AG10803 (cell line): ENCODE results near the gene SCCPDH.
"Not testable (repeated sequence)": the region's sequence is repeated elsewhere in the genome, so short reads cannot be mapped to it uniquely, and the experiment has no call there.

ENCODE experiments used
- DNase-seq: peaks from one replicate; pipeline ENCODE4 v3.0.0; 2010; ENCODE audit warnings: low read depth
- H3K4me3 ChIP-seq: 2 replicates; pipeline ENCODE4 v1.5.1; 2011; ENCODE audit warnings: mild to moderate bottlenecking, low read length, control low read depth
- CTCF ChIP-seq: conservative IDR thresholded peaks from 2 replicates; pipeline ENCODE4 v1.5.1; 2011; ENCODE audit warnings: mild to moderate bottlenecking, low read length, control low read depth, inconsistent platforms

Gene SCCPDH

DNA sequence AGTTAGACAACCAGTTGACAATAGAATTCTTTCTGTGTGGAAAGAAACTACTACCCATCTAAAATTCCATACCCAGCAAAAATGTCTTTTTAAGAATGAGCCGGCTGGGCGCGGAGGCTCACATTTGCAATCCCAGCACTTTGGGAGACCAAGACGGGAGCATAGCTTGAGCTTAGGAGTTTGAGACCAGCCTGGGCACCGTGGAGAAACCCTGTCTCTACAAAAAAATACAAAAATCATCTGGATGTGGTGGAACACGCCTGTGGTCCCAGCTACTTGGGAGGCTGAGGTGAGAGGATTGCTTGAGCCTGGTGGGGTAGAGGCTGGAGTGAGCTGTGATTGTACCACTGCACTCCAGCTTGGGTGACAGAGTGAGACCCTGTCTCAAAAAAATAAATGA, 79.2 kb downstream of the SCCPDH start:
- TF ChIP-seq CTCF: no peak
- DNase-seq: no peak
- no peak overlapping the region for H3K4me3 ChIP-seq

DNA sequence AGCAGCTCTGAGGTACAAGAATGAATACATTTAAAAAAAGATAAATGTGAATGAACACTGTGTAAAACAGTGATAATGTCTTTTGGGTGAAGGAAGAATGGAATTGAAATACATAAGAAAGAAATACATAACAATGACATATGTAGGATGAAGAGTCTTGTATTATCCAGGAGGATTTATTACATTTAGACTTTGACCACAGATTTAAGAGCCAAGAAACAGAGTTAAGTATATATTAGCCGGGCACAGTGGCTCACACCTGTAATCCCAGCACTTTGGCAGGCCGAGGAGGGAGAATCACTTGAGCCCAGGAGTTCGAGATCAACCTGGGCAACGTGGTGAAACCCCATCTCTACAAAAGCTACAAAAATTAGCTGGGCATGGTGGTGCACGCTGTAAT, 79.7 kb downstream of the SCCPDH start:
- DNase-seq: no peak
- no peak overlapping the region for H3K4me3 ChIP-seq
- no peak for TF ChIP-seq CTCF

DNA sequence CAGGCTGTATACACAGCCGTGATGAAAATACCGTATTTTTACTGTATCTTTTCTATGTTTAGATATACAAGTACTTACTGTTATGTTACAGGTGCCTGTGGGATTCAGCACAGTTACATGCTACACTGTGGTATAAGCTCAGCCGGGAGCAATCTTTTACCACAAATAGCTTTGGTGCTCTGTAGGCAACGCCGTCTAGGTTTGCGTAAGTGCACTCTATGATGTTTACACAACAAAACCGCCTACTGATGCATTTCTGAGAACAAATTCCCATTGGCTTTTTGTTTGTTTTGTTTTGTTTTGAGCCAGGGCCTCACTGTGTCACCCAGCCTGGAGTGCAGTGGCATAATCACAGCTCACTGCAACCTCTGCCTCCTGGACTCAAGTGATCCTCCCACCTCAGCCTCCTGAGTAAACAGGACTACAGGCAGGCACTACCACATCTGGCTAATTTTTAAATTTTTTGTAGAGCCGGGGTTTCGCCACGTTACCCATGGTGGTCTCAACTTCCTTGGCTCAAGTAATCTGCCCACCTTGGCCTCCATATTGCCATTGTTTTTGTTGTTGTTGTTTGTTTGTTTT, 81.0 kb downstream of the SCCPDH start:
- DNase-seq: no peak
- TF ChIP-seq CTCF: no peak
- H3K4me3 ChIP-seq: no peak overlapping the region

DNA sequence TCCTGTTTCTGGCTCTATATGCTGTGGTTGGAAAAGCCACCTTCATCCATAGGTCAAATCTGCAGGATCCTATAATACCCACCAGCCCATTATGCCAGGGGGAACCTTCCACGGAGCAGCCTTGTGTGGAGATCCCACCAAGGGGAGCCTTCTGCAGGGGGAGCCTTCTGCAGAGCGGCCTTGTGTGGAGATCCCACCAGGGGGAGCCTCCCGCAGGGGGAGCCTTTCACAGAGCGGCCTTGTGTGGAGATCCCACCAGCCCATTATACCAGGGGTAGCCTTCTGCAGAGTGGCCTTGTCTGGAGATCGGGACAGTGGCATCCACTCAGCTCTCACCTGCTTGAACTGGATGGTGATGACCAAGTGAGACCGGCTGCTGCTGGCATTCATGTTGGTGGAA, 85.3 kb downstream of the SCCPDH start:
- no peak for TF ChIP-seq CTCF
- no peak overlapping the region for H3K4me3 ChIP-seq
- DNase-seq: no peak

DNA sequence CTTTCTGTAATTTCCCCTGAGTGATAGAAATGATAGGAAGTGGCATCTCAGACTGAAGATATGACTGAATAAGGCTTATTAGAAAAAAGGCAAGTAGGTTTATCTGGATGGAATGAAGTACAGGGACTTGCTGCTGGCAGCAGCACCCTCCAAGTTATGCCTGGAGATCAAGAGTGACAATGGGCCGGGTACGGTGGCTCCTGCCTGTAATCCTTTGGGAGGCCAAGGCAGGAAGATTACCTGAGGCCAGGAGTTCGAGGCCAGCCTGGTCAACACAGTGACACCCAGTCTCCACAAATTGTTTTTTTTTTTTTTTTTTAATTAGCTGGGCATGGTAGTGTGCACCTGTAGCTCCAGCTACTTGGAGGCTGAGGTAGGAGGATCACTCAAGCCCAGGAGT, 87.8 kb downstream of the SCCPDH start:
- no peak for TF ChIP-seq CTCF
- DNase-seq: no peak
- no peak overlapping the region for H3K4me3 ChIP-seq

GRCh38 chr1:246813325-246813724, 89.1 kb downstream of the SCCPDH start:
- not testable (repeated sequence) for DNase-seq, H3K4me3 ChIP-seq

DNA sequence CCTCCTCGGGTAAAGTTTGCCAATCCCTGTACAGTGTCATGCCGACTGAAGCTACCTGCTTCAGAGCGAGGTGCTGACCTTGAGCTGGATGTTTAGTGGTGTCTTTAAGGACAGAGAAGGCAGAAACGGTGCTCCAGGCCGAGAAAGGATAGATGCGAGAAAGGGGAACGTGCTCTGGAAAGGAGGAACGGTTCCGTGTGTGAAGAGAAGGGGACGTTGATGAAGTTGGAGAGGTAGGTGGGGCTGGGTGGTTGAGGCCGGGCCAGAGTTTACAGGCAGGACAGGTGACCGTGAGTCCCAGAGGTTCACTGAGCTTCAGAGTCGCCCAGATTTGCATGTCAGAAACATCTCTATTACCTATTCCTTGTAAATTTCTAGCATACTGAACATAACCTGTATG, 90.7 kb downstream of the SCCPDH start:
- no peak for DNase-seq
- TF ChIP-seq CTCF: no peak
- no peak overlapping the region for H3K4me3 ChIP-seq

- no peak overlapping the region for H3K4me3 ChIP-seq
- no peak for TF ChIP-seq CTCF
- DNase-seq: no peak
These were observed 91.6 kb downstream of the SCCPDH start for GRCh38 chr1:246815693-246816270.
